Cerebellar cortex (tissue), 1 donor: Measurements from ENCODE around the gene TFDP1.

Experiments used
- DNase-seq: peaks from one replicate; pipeline ENCODE4 v3.0.0-alpha.2; 2015; ENCODE audit warnings: low spot score

Gene TFDP1, protein sequence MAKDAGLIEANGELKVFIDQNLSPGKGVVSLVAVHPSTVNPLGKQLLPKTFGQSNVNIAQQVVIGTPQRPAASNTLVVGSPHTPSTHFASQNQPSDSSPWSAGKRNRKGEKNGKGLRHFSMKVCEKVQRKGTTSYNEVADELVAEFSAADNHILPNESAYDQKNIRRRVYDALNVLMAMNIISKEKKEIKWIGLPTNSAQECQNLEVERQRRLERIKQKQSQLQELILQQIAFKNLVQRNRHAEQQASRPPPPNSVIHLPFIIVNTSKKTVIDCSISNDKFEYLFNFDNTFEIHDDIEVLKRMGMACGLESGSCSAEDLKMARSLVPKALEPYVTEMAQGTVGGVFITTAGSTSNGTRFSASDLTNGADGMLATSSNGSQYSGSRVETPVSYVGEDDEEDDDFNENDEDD

DNA sequence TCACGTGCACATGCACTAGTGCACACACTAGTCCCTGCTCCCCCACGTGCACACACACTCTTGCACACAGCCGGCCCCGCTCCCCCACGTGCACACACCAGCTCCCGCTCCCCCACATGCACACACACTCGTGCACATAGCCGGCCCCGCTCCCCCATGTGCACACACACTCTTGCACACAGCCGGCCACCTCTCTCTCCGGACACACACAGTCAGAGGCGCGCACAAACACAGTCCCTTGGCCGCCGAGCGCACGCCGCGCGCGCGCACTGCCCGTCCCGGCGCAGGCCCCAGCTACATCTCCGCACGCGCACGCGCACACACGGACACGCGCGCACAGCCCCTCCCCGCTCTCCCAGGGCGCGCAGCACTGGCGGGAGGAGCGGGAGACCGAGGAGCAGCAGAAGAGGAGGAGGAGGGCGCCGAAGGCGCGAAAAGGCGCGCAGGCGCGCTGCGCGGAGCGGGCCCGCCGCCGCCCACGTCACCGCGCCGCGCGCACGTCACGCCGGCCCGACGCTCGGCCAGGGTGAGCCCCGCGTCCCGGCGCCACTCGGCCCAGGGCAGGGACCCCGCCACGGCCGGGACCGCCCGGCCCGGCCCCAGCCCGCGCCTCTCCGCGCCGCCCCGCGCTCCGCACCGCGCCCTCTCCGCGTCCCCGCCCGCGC lies at the start of gene TFDP1:
TSS of gene TFDP1 (plus strand) at position 549 of the 665 bp plus-strand sequence. CDS start 1,085 bp downstream, outside the sequence.
- peak; percentile 87 for DNase-seq

DNA sequence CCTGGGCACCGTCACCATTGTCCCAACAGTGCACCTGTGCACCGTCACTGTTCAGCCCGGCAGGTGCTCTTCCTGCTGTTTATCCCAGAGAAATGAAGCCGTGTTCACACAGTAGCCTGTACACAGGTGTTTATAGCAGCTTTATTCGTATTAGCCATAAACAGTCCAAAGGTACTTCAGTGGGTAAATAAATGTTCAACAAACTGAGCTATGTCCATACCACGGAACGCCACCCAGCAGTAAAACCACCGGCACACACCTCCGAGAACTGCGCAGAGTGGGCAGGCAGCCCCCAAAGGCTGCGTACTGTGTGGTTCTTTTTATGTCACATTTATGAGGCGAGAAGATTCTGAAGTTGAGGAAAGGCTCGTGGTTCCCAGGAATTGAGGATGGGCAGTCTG lies 49.2 kb upstream of the TFDP1 start:
- DNase-seq: no peak

DNA sequence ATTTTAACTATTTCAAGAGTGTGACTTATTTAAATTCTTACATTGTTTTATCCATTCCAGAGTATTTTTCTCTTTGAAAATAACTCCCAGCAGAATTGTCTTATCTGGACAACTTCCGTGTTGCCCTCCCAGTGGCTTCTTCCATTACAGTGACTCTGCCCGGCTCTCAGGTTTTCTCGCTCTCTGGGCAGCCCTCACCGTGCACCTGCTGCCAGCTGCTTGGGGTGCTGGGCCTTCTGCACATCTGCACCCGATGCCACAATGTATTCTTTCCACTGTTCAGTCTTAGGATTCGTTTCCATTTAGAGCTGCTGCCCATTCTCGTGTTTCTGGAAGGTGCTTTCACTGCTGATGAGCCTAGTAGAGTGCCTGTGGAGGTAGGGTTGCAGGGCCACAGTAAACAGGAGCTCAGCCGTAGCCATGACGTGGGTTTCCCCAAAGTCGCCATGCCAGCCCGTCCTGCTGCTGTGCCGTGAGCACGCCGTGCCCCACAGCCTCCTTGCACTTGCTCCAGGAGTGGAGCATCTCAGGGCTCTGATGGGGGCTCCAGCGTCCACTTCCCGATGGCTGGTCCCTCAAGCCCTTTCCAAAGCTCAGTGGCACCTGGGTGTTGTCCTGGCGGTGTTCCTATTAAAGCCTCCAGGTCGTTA lies 48.0 kb upstream of the TFDP1 start:
- DNase-seq: no peak

DNA sequence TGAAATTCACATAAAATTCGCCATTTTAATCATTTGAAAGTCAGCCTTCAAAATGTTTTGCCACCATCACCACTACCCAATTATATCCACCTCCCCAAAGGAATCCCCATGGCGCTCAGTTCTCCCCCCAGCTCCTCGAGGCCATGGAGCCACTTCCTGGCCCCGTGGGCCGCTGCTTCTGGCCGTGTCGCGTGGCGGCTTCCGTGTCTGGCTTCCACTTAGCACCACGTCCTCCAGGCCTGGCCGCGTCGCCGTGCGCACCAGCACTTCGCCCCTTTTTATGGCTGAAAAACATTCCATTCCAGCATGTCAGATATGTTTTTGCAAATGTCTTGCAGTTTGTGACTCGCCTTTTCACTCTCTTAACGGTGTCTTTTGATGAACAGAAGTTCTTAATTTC lies 47.3 kb upstream of the TFDP1 start:
- no peak for DNase-seq

DNA sequence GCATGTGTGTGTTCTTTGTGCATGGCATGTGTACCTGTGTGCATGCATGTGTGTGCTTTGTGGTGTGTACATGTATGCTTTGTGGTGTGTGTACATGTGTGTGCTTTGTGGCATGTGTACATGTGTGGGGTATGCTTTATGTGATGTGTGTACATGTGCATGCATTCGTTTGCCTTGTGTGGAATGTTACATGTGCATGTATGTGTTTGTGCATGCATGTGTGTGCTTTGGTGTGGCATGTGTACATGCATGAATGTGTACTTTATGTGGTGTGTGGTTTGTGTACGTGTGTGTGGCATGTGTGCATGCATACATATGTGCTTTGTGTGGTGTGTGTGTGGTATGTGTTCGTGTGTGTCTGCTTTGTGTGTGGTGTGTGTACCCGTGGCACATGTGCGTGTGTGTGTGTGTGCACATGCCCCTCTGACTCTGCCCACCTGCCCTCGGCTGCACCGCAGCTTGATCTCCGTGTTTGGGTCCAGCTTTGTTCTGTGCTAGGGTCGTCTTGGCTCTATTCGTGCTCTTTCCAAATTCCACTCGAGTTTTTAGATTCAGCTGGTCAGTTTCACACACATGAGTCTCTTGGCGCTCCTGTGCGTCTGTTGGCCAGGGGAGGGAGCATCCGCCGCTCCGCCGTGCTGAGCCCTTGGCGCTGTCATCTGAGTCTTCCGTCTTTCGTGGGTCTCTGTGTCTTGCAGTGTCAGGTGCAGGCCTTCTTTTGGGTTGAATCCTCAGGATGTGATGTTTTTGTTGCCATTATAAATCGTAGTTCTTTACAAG lies 46.5 kb upstream of the TFDP1 start:
- no peak for DNase-seq

DNA sequence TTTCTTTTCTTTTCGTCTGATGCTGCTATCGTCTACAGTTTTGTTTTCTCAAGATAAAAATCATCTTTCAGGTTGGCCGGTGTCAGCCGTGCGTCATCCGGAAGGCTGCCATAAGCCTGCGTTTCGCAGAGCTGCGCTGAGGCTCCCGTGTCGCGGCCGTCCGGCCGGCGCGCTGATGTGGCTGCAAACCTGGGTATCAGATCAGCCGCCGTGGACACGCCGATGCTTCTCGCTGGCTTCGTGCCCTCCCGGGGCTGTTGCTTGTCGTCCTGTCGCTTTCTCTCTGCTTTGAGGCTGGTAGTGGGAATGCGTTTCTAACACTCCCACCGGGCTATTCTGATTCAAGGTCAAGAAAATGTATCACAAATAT lies 45.9 kb upstream of the TFDP1 start:
- DNase-seq: no peak

DNA sequence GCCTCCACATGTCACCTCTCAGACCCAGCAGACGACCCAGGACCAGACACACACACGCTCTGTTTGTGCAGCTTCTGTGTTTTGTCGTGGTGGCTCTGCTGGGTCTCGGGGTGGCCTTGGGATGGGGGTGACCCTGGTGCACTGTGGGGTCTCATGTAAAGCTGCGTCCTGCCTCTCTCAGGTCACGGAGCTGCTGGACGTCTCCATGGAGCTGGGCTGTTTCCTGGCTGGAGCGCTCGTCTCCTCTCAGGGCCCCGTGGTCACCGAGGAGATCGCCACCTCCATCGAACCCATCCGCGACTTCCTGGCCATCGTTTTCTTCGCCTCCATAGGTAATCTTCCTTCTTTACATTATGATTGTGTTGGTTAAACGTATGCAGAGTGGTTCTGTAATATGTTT lies 45.4 kb upstream of the TFDP1 start:
- DNase-seq: no peak

DNA sequence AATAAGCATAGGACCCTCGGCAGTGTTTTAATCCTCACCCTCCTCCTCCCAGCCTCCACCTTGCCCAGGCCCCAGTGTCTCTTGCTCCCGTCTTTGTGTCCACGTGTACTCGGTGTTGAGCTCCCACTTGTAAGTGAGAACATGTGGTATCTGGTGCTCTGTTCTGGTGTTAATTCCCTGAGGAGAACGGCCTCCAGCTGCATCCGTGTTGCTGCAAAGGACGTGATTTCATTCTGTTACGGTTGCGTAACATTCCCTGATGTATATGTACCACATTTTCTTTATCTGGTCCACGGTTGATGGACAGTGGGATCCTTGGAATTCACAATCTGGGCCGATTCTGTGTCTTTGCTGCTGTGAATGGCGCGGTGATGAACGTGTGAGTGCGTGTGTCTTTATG lies 44.7 kb upstream of the TFDP1 start:
- no peak for DNase-seq

DNA sequence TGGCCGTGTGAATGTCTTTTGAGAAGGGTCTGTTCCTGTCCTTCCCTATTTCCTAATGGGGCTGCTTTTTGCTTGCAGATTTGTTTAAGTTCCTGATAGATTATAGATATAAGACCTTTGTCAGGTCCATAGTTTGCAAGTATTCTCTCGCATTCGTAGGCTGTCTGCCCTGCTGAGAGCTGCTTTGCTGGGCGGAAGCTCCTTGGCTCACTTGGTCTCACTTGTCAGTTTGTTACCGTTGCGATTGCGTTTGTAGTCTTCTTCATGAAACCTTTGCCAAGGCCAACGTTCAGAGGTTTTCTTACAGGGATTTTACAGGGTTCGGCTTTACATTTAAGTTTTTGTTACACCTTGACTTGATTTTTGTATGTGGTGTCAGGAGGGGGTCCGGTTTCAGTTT lies 44.0 kb upstream of the TFDP1 start:
- no peak for DNase-seq

DNA sequence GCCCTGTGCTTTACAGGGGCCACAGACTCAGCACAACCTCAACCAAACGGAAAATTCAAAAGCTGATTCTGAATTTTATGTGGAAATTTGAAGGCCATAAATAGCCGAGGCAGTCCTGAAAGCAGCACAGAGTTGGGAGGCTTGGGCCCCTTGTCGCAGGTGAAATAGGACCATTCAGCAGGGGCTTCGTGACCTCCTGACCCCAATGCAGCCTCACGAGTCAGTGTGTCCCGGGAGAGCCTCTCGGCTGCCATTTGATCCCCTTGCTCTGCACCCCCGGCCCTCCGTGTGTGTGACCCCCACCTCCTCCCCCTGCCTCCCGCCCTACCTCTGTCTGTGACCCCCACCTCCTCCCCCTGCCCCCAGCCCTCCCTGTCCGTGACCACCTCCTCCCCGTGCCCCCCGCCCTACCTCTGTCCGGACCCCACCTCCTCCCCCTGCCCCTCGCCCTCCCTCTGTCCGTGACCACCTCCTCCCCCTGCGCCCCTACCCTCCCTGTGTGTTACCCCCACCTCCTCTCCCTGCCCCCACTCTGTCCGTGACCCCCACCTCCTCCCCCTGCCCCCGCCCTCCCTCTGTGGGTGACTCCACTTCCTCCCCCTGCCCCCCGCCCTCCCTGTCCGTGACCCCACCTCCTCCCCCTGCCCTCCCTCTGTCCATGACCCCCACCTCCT lies 41.7 kb upstream of the TFDP1 start:
- DNase-seq: no peak

DNA sequence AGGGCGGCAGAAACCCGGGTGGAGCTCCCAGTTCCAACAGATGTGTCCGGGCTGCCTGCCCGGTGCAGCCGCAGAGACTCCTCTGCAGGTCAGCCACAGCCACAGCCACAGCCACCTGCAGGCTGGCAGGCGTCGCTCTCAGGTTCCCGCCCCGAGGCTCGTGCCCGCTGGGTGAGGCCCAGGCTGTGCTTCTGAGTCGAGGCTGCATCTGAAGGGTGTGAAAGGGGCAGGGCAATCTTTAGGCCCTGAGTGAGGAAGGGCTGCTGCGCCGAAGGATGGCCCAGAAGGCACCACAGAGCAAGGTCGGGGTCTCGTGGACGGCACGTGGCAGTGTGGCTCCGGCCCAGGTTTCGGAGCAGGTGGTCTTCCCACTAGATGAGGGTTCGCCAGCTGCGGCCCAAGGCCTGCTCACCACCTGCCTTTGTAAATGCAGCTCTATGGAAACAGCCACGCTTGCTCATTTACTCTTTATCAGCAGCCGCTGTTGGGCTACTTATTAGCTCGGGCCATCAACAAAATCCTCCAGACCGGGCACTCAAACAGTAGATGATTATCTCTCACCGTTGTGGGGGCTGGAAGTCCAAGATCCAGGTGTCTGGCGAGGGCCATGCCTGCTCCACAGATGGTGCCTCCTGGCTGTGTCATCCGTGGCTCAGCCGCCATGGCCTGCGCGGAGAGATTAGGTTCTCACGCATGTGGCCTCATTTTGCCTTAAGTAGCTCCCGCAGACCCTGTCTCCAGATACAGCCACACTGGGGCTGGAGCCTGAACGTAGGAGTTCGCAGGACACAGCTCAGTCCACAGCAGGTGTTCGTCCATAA lies 40.3 kb upstream of the TFDP1 start:
- no peak for DNase-seq

DNA sequence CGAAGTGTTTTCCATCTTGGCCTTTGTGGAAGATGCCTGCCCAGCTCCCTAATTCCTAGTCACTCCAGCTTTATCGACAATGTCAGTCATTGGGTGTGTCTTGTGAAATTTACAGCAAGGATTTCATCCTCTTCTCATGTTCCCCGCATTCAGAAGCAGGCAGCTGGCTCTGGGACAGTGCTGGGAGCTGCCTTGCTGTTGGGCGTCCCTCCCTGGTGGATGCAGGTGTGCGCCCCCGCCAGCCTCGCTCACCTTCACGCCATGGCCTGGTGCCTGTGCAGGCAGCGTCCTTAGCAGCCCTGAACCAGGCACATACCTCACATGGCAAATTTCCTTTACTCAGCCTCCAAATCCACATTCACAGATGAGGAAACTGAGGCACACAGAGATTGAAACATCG lies 39.7 kb upstream of the TFDP1 start:
- DNase-seq: no peak

DNA sequence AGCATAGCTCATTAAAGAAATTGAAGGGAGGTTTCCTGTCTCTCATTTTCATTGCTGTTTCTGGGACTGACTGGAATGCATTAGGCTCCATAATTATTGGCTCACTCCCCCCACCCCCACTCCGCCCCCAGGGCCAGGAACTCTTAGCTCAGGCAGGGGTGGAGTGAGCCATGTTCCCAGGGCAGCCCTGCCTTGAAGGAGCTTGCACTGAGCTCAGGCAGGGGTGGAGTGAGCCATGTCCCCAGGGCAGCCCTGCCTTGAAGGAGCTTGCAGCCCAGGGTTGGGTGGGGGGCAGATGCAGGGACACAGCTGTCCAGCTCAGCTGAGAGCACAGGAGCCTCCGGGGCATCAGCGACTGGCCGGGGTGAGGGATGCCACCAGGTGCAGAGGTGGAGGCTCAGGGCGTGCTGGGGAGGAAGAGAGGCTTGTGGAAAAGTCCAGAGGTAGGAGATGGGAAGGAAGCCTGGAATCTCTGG lies 39.1 kb upstream of the TFDP1 start:
- DNase-seq: no peak

DNA sequence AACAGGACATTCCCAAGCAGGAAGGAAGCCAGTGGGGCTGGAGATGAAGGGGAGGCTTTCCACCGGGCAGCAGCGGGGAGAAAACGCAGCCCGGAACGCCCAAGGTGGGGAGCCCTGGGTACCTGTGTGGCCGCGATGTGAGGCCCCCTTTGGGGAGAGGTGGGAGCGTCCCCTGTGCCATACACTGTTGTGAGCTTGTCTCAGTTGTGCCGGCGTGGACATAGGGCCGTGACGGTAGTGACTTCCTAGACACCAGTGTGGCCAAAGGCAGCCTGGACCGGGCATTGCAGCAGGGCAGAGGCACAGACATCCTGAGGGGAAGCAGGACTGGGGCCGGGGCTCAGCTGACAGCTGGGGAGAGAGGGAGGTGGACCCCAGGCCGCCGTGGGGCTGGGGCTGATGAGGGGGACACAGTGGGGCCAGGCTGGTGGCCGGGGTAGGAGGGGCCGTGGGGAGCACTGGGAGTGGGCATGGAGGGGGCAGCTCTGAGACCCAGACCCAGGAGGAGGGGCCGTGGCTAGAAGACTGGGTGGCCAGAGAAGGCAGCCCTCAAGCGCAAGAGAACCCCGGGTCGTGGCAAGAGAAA lies 38.5 kb upstream of the TFDP1 start:
- DNase-seq: no peak

DNA sequence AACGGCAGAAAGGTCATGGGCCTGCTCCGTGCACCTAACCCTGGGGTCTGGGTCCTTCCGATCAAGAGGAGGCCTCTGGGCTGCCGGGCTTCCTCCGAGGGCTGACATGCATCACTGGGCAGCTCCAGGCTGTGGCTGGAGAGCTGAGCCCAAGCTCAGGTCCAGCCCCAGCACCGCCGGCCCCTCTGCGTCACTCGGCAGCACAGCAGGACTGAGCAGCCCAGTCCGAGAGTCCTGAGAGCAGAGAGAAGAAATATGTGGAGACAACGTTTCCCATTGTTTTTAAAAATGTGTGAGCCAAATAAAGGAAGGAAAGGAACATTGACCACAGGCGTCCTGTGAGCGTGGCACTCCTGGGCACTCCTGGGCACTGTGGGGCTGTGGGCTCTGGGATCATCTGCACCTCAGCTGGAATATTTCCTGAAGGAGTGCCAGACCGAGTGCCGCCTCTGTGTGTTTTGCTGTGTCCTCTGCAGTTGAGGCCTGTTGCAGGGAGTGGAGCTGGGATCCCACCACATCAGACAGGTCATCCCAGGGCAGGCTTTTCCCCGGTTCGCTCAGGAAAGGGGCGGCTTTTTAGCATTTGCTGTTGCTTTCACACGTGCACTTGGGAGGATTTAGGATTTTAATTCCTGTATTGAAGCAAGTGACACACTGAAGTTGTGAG lies 37.8 kb upstream of the TFDP1 start:
- DNase-seq: peak; percentile 51

DNA sequence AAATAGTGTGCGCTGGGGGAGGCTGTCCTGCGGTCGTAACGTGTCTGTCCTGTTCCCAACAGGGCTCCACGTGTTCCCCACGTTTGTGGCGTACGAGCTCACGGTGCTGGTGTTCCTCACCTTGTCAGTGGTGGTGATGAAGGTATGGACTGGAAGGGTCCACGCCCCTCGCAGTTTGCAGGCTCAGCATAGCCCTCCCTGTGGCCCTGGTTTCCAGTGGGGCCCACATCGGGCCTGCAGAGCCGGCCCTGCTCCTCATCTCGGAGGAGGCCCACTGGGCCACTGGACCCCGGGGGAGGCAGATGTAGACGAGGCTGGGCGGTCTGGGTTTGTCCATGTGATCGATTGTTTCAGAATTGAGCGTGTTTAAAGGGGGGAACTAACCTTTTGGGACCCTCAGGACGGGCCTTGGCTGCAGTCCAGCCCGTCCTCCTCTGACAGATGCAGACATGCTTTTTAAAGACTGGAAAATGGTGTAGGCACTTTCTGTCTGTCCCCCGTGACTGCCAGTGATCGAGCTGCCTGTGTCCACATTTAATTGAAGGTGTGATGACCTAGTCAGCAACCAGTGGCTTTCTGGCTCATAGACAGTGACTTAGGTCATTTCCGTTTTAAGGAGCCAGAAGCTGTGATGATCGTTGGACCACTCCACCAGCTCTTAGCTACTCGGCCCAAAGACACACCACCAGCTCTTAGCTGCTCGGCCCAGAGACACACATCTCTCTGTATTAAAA lies 37.1 kb upstream of the TFDP1 start:
- peak; percentile 86 for DNase-seq

DNA sequence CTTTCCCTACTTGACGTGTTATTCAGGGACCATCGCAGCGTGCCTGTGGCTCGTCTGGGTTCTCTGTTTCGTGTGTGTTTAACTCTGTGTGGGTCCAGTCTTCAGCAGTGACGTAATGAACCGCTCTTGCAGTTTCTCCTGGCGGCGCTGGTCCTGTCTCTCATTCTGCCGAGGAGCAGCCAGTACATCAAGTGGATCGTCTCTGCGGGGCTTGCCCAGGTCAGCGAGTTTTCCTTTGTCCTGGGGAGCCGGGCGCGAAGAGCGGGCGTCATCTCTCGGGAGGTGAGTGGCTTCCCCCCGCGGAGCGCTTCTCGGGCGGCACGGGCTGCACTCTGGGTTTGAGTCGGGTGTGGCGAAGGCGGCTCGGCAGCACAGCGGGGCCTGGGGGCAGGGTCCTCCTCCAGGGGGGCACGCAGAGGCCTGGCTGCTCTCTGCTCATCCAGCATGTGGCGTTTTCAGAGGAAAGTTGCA lies 36.3 kb upstream of the TFDP1 start:
- DNase-seq: peak; percentile 87

DNA sequence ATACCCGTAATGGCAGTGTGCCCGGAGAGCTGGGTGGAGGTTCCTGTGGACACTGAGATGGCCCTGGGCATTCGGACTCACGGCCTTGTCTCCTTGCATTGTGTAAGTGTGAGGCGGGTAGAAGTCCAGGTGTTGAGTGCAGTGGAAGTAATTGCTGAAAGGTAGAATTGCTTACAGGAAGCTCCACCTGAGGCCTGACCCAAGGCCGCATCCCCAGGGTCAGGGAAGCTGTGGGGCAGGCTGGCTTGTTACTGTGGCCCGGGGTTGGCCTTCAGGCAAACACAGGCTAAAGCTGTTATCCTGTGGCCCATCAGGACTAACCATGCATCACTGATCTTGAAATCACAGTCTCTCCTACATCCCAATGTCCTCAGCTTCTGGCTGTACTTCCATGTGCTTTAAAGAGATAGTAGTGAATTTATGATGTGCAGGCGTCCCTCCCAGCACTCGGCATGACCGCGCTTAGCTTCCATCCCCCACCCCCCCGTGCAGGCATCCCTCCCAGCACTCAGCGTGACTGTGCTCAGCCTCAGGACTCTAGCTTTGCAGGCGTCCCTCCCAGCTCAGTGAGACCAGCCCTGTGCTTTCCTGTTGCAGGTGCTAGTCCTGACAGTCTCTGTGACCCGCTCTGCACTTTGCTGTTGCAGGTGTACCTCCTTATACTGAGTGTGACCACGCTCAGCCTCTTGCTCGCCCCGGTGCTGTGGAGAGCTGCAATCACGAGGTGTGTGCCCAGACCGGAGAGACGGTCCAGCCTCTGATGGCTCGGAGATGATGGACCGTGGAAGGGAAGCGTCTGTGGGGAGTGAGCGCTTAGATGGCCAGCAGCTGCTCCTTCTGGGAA lies 35.6 kb upstream of the TFDP1 start:
- DNase-seq: peak; percentile 81
